Measurements from ENCODE around the gene PAX8. TPM values are rescaled to one million over a fixed set of nuclear protein-coding genes. Genes with fewer than 3 reads are reported as not detected.

PAX8 gene
- total RNA-seq, 1 experiment from 2014 or later = 2.4 TPM

DNA sequence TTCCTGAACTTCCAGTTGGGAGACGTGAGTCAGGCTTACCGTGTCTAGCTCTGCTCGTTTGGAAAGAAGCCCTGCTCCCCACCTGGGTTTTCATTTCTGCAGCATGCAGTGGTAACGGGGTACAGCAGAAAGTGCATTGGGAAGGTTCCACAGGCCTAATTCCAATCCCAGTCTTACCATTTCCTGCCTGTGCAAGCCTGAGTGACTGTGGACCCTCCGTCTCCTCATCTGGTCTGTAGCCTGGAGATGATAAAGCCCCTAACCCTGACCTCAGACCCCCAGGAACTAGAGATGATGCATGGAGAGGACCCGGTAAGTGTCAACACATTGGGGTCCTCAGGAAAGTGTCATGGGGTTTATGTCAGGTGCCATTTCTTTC, 110.8 kb downstream of the PAX8 start:
- no peaks in the 10 kb centered on the region for H3K27me3 Mint-ChIP-seq (ENCODE audit: insufficient read depth, unreplicated experiment)
- peaks cover 5% of the 10 kb centered on the region for H3K36me3 Mint-ChIP-seq (ENCODE audit: insufficient read depth, unreplicated experiment)
- DNase-seq (ENCODE audit: unreplicated experiment) = no peak
- H3K9me3 Mint-ChIP-seq (ENCODE audit: unreplicated experiment) = peaks cover 6% of the 10 kb centered on the region
- BruUV-seq (replicated peaks) = no TSS peak
- POLR2A ChIA-PET = no interaction called here
- TF ChIP-seq, protein P1, sequence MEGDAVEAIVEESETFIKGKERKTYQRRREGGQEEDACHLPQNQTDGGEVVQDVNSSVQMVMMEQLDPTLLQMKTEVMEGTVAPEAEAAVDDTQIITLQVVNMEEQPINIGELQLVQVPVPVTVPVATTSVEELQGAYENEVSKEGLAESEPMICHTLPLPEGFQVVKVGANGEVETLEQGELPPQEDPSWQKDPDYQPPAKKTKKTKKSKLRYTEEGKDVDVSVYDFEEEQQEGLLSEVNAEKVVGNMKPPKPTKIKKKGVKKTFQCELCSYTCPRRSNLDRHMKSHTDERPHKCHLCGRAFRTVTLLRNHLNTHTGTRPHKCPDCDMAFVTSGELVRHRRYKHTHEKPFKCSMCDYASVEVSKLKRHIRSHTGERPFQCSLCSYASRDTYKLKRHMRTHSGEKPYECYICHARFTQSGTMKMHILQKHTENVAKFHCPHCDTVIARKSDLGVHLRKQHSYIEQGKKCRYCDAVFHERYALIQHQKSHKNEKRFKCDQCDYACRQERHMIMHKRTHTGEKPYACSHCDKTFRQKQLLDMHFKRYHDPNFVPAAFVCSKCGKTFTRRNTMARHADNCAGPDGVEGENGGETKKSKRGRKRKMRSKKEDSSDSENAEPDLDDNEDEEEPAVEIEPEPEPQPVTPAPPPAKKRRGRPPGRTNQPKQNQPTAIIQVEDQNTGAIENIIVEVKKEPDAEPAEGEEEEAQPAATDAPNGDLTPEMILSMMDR (IDR thresholded peaks at IDR 0.05; ENCODE audit: unreplicated experiment) = no peak
- peaks cover 17% of the 10 kb centered on the region for H3K4me1 Mint-ChIP-seq (ENCODE audit: insufficient read depth, unreplicated experiment)
- intact Hi-C loops (cut with micrococcal nuclease) = no loop called here
- CTCF ChIA-PET = interaction anchor here (0.6 kb wide), 1 partner anchor 48 kb away, joined by 3 read pairs; no protein-coding TSS in a partner anchor
- H3K27ac Mint-ChIP-seq (ENCODE audit: low read depth, unreplicated experiment) = no peak overlapping the region
- H3K4me3 Mint-ChIP-seq (ENCODE audit: unreplicated experiment) = no peak overlapping the region

DNA sequence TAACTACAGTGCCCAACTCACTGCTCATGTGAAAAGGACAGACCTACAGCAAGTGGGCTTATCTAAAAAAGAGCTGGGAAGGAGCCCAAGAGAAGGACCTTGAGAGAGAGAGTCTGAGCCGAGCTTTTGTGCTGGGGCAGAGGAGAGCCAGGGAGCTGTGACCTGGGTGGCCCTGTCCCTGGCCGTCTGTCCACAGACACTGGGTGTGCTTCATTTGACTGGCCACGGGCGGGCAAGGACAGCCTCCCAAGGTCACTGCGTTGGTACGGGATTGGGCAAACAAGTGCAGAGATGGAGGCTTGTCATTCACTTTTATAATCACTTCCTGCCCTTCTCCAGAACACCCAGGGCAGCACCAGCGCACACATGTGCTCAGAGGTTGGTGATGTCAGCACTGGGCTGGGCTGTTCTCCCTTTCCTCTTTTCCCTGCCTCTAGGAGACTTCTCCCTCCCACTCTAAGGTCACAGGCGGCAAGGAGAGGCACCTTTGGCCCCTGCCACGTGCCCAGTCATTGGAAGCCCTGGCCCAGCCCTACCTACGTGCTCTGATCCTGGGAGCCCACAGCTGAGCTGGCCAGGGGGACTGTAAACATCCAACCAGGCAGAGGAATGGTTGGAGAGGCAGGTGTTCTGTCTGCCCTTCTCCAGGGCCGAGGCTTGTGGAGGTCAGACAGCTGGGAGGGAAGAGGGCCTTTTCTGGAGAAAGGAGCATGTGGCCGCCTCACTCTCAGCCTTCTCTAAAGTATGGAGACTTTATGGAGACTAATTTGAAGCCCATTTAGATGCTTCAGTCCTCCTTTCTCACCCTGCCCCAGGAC, 111.4 kb downstream of the PAX8 start:
- Mint-ChIP-seq H3K4me1 (ENCODE audit: insufficient read depth, unreplicated experiment) (peaks cover 17% of the 10 kb centered on the region), H3K27me3 (ENCODE audit: insufficient read depth, unreplicated experiment) (no peaks in the 10 kb centered on the region), H3K36me3 (ENCODE audit: insufficient read depth, unreplicated experiment) (peaks cover 5% of the 10 kb centered on the region), H3K9me3 (ENCODE audit: unreplicated experiment) (peaks cover 6% of the 10 kb centered on the region), H3K4me3 (ENCODE audit: unreplicated experiment) (no peak overlapping the region), H3K27ac (ENCODE audit: low read depth, unreplicated experiment) (no peak overlapping the region)
- DNase-seq (ENCODE audit: unreplicated experiment) = no peak
- TF ChIP-seq, protein P1 (IDR thresholded peaks at IDR 0.05; ENCODE audit: unreplicated experiment) = no peak
- no TSS peak for BruUV-seq (replicated peaks)
- POLR2A ChIA-PET = no interaction called here
- CTCF ChIA-PET = interaction anchor here (0.5 to 0.7 kb wide), 6 partner anchors 7 to 203 kb away, joined by 3 to 7 read pairs (median 4); no protein-coding TSS in a partner anchor
- intact Hi-C loops (cut with micrococcal nuclease) = no loop called here

DNA sequence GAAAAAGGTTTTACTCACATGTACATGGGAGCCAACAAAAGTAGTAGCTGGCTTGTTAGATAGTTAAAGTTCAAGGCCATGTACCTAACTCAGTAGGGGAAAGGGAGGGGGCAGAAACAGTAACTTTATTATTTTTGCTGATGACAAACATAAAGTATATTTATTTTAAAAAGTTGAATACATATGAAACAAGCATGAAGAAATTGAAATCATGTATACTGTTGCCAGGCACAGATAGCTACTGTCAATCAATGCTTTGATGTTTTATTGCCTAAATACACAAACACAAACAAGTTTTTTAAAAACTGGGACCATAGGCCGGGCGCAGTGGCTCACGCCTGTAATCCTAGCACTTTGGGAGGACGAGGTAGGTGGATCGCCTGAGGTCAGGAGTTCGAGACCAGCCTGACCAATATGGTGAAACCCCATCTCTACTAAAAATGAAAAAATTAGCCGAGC, 112.5 kb downstream of the PAX8 start:
- TF ChIP-seq, protein P1 (IDR thresholded peaks at IDR 0.05; ENCODE audit: unreplicated experiment) = no peak
- intact Hi-C loops (cut with micrococcal nuclease) = no loop called here
- peaks cover 6% of the 10 kb centered on the region for H3K9me3 Mint-ChIP-seq (ENCODE audit: unreplicated experiment)
- H3K27me3 Mint-ChIP-seq (ENCODE audit: insufficient read depth, unreplicated experiment) = no peaks in the 10 kb centered on the region
- ChIA-PET CTCF (interaction anchor here (0.6 to 4.3 kb wide), 4 partner anchors 27 to 156 kb away, joined by 4 to 45 read pairs (median 8); no protein-coding TSS in a partner anchor), POLR2A (no interaction called here)
- H3K36me3 Mint-ChIP-seq (ENCODE audit: insufficient read depth, unreplicated experiment) = peaks cover 5% of the 10 kb centered on the region
- no peak overlapping the region for H3K27ac Mint-ChIP-seq (ENCODE audit: low read depth, unreplicated experiment)
- no peak overlapping the region for H3K4me3 Mint-ChIP-seq (ENCODE audit: unreplicated experiment)
- BruUV-seq (replicated peaks) = no TSS peak
- no peak for DNase-seq (ENCODE audit: unreplicated experiment)
- H3K4me1 Mint-ChIP-seq (ENCODE audit: insufficient read depth, unreplicated experiment) = peaks cover 17% of the 10 kb centered on the region

Other genes starting within 250 kb of the PAX8 start
- not detected in 2 replicates for gene IL36B, start 226.1 kb downstream of the PAX8 start, total RNA-seq (2022)
- gene IL36RN, start 219.7 kb downstream of the PAX8 start, total RNA-seq (2022) = not detected in 2 replicates
- not detected in 2 replicates for gene IL1F10, start 211.0 kb downstream of the PAX8 start, total RNA-seq (2022)
- 0.39 TPM in 1 of 2 replicates, not detected in the other for gene IL1RN, start 151.3 kb downstream of the PAX8 start, total RNA-seq (2022)
- 9.6 and 13.2 TPM in 2 replicates for gene PSD4, start 105.0 kb downstream of the PAX8 start, total RNA-seq (2022)
- 44.6 and 48.5 TPM in 2 replicates for gene ZNG1B, start 158.8 kb upstream of the PAX8 start, total RNA-seq (2022)
- 0.63 and 0.98 TPM in 2 replicates for gene FOXD4L1, start 219.7 kb upstream of the PAX8 start, total RNA-seq (2022)